ENCODE data around the gene GALNT2. TPM values are rescaled to one million over a fixed set of nuclear protein-coding genes. Genes with fewer than 3 reads are reported as not detected.

The GALNT2 gene
- total and polyA plus RNA-seq, 2 donors (not counting 1 experiment from before 2014, with no cell fraction given) = 19.0 to 184 TPM

- Histone ChIP-seq H3K79me2 (ENCODE audit: control insufficient read depth, insufficient read depth, low read length) (peaks cover 59% of the 10 kb centered on the region), H4K20me1 (ENCODE audit: control insufficient read depth, insufficient read depth, low read length, poor library complexity, severe bottlenecking) (peaks cover 11% of the 10 kb centered on the region), H3K9me3 (ENCODE audit: control extremely low read depth in 1 of 3, control insufficient read depth in 2 of 3, insufficient read depth in 1 of 3, low read length in 2 of 3) (no peaks in the 10 kb centered on the region), H3K4me1 (ENCODE audit: control insufficient read depth in 2 of 2, insufficient read depth in 2 of 2, low read length in 2 of 2) (no peaks in the 10 kb centered on the region), H3K4me3 (ENCODE audit: control extremely low read depth in 1 of 5, extremely low read depth in 1 of 5, insufficient read depth in 1 of 5, low read depth in 2 of 5, low read length in 4 of 5) (no peak overlapping the region), H3K27me3 (replicated peaks in 1 of 4; ENCODE audit: control extremely low read depth in 1 of 4, control insufficient read depth in 3 of 4, insufficient read depth in 4 of 4, low read length in 3 of 4) (no peaks in the 10 kb centered on the region), H2AFZ (ENCODE audit: insufficient read depth, low read depth, low read length, poor library complexity, severe bottlenecking) (no peak overlapping the region), H3K9ac (ENCODE audit: low read length) (no peak overlapping the region), H3K36me3 (replicated peaks in 1 of 2; ENCODE audit: control extremely low read depth in 1 of 2, control insufficient read depth in 1 of 2, extremely low read depth in 1 of 2, insufficient read depth in 2 of 2, low read length in 1 of 2) (peaks cover 4 to 16% of the 10 kb centered on the region in 2 experiments), H3K27ac (ENCODE audit: low read length in 2 of 2) (no peak overlapping the region), H3K4me2 (replicated peaks; ENCODE audit: low read depth, low read length, poor library complexity, severe bottlenecking) (no peak overlapping the region)
- Mint-ChIP-seq H3K27ac (no peak overlapping the region), H3K4me3 (no peak overlapping the region), H3K4me1 (peaks cover 8% of the 10 kb centered on the region), H3K9me3 (ENCODE audit: insufficient read depth) (no peaks in the 10 kb centered on the region), H3K27me3 (no peaks in the 10 kb centered on the region)
- ATAC-seq (ENCODE audit: low read depth) (no peak), DNase-seq (no peak)
- TF ChIP-seq CTCF (IDR thresholded peaks at IDR 0.05) (no peak), EZH2 (IDR thresholded peaks at IDR 0.05; ENCODE audit: borderline replicate concordance, insufficient read depth, low read depth, low read length, poor library complexity, severe bottlenecking) (no peak)
- no CpG with 5 or more reads among the region's 7 CpGs for WGBS (ENCODE audit: insufficient coverage)
- intact Hi-C loops (cut with micrococcal nuclease) = no loop called here
- ChIA-PET POLR2A (no interaction called here), CTCF (interaction anchor here (1.3 kb wide), 1 partner anchor 538 kb away, joined by 3 read pairs; no protein-coding TSS in a partner anchor)
Observed at GRCh38 chr1:230199034-230199433, 132.0 kb downstream of the GALNT2 start.

GRCh38 chr1:230199554-230199953 is 132.5 kb downstream of the GALNT2 start:
- Histone ChIP-seq H3K27ac (ENCODE audit: low read length in 2 of 2) (no peak overlapping the region), H3K36me3 (replicated peaks in 1 of 2; ENCODE audit: control extremely low read depth in 1 of 2, control insufficient read depth in 1 of 2, extremely low read depth in 1 of 2, insufficient read depth in 2 of 2, low read length in 1 of 2) (peaks cover 5 to 16% of the 10 kb centered on the region in 2 experiments), H3K9me3 (ENCODE audit: control extremely low read depth in 1 of 3, control insufficient read depth in 2 of 3, insufficient read depth in 1 of 3, low read length in 2 of 3) (no peaks in the 10 kb centered on the region), H3K79me2 (ENCODE audit: control insufficient read depth, insufficient read depth, low read length) (peaks cover 53% of the 10 kb centered on the region), H2AFZ (ENCODE audit: insufficient read depth, low read depth, low read length, poor library complexity, severe bottlenecking) (no peak overlapping the region), H3K4me2 (replicated peaks; ENCODE audit: low read depth, low read length, poor library complexity, severe bottlenecking) (no peak overlapping the region), H3K4me1 (ENCODE audit: control insufficient read depth in 2 of 2, insufficient read depth in 2 of 2, low read length in 2 of 2) (peaks cover 0 to under 1% of the 10 kb centered on the region in 2 donors), H3K27me3 (replicated peaks in 1 of 4; ENCODE audit: control extremely low read depth in 1 of 4, control insufficient read depth in 3 of 4, insufficient read depth in 4 of 4, low read length in 3 of 4) (no peaks in the 10 kb centered on the region), H3K9ac (ENCODE audit: low read length) (no peak overlapping the region), H4K20me1 (ENCODE audit: control insufficient read depth, insufficient read depth, low read length, poor library complexity, severe bottlenecking) (peaks cover 5% of the 10 kb centered on the region), H3K4me3 (ENCODE audit: control extremely low read depth in 1 of 5, extremely low read depth in 1 of 5, insufficient read depth in 1 of 5, low read depth in 2 of 5, low read length in 4 of 5) (no peak overlapping the region)
- ChIA-PET CTCF (interaction anchor here (1.3 kb wide), 1 partner anchor 538 kb away, joined by 3 read pairs; no protein-coding TSS in a partner anchor), POLR2A (interaction anchor here (0.6 kb wide), 1 partner anchor 11 kb away, joined by 6 read pairs; no protein-coding TSS in a partner anchor)
- H3K4me3 Mint-ChIP-seq = no peak overlapping the region
- intact Hi-C loops (cut with micrococcal nuclease) = no loop called here
- ATAC-seq (ENCODE audit: low read depth) = no peak
- no peaks in the 10 kb centered on the region for H3K27me3 Mint-ChIP-seq
- no peak for TF ChIP-seq EZH2 (IDR thresholded peaks at IDR 0.05; ENCODE audit: borderline replicate concordance, insufficient read depth, low read depth, low read length, poor library complexity, severe bottlenecking)
- TF ChIP-seq CTCF (IDR thresholded peaks at IDR 0.05) = no peak
- DNase-seq = no peak
- peaks cover 11% of the 10 kb centered on the region for H3K4me1 Mint-ChIP-seq
- WGBS (ENCODE audit: insufficient coverage) = no CpG with 5 or more reads among the region's 4 CpGs
- no peaks in the 10 kb centered on the region for H3K9me3 Mint-ChIP-seq (ENCODE audit: insufficient read depth)
- no peak overlapping the region for H3K27ac Mint-ChIP-seq
